ENCODE data around the gene C1QB. TPM values are rescaled to one million over a fixed set of nuclear protein-coding genes. Genes with fewer than 3 reads are reported as not detected.

The C1QB gene
- polyA plus RNA-seq, 1 of the 3 experiments (the other 2 are of a cell fraction), result not detected

GRCh38 chr1:22699681-22700520 is 46.9 kb downstream of the C1QB start:
- DNase-seq, result no peak
- Histone ChIP-seq H3K4me2 (no peak overlapping the region), H3K9me2 (no peaks in the 10 kb centered on the region), H4K20me1 (ENCODE audit: insufficient read depth) (no peaks in the 10 kb centered on the region), H3K36me3 (replicated peaks in 1 of 2; ENCODE audit: control insufficient read depth in 1 of 2, insufficient read depth in 2 of 2, low read length in 1 of 2) (no peaks in the 10 kb centered on the region), H3K27ac (ENCODE audit: low read depth in 2 of 2, low read length in 1 of 2) (no peak overlapping the region), H3K27me3 (ENCODE audit: insufficient read depth) (no peaks in the 10 kb centered on the region), H3K79me2 (ENCODE audit: insufficient read depth) (no peaks in the 10 kb centered on the region), H3K4me1 (ENCODE audit: control insufficient read depth in 1 of 2, insufficient read depth in 2 of 2, low read depth in 1 of 2, low read length in 1 of 2) (peaks cover 2% of the 10 kb centered on the region in 2 experiments; a peak in 2 of 4 replicates), H2AFZ (ENCODE audit: low read depth) (no peak overlapping the region), H3F3A (replicated peaks; ENCODE audit: insufficient read depth) (peaks cover under 1% of the 10 kb centered on the region), H3K4me3 (ENCODE audit: low read depth in 2 of 2, low read length in 1 of 2) (no peak overlapping the region), H3K9me3 (no peaks in the 10 kb centered on the region), H3K9ac (no peak overlapping the region)
- TF ChIP-seq CHD2 (IDR thresholded peaks at IDR 0.05; ENCODE audit: low read length, partially characterized antibody), result no peak
- TF ChIP-seq RFX5 (IDR thresholded peaks at IDR 0.05; ENCODE audit: low read length), result no peak
- no peak for TF ChIP-seq YY1 (IDR thresholded peaks at IDR 0.05; ENCODE audit: low read depth)
- TF ChIP-seq GATA2 (CRISPR knock-in tag; IDR thresholded peaks at IDR 0.05), result no peak
- no peak for TF ChIP-seq IRF3 (IDR thresholded peaks at IDR 0.05; ENCODE audit: low read depth, low read length)
- no peak for TF ChIP-seq CTCF (IDR thresholded peaks at IDR 0.05)
- no peak for TF ChIP-seq TCF12 (IDR thresholded peaks at IDR 0.05)
- TF ChIP-seq TEAD4 (IDR thresholded peaks at IDR 0.05; ENCODE audit: borderline replicate concordance, insufficient read depth), result no peak
- 92% methylated on average over 14 of the region's 14 CpGs for WGBS (ENCODE audit: low lambda C conversion rate)
- CTCF ChIA-PET, result interaction anchor here (0.9 to 2.3 kb wide), 7 partner anchors 8 to 230 kb away, joined by 3 to 11 read pairs (median 3); no protein-coding TSS in a partner anchor
- POLR2A ChIA-PET, result no interaction called here

GRCh38 chr1:22702296-22703085 is 49.5 kb downstream of the C1QB start:
- H4K20me1 ChIP-seq (ENCODE audit: insufficient read depth), result no peaks in the 10 kb centered on the region
- ChIA-PET POLR2A (no interaction called here), CTCF (interaction anchor here (1.0 to 8.5 kb wide), 17 partner anchors 11 to 262 kb away, joined by 3 to 166 read pairs (median 15); no protein-coding TSS in a partner anchor)
- H3K4me1 ChIP-seq (ENCODE audit: control insufficient read depth in 1 of 2, insufficient read depth in 2 of 2, low read depth in 1 of 2, low read length in 1 of 2), result peaks cover 2% of the 10 kb centered on the region in 2 experiments; a peak in 2 of 4 replicates
- H3K9me3 ChIP-seq, result no peaks in the 10 kb centered on the region
- H3K9me2 ChIP-seq, result no peaks in the 10 kb centered on the region
- 84% methylated on average over 11 of the region's 12 CpGs for WGBS (ENCODE audit: low lambda C conversion rate)
- no peak for DNase-seq
- H3K4me2 ChIP-seq, result no peak overlapping the region
- H3K27ac ChIP-seq (ENCODE audit: low read depth in 2 of 2, low read length in 1 of 2), result no peak overlapping the region
- H3K9ac ChIP-seq, result no peak overlapping the region
- no peaks in the 10 kb centered on the region for H3K27me3 ChIP-seq (ENCODE audit: insufficient read depth)
- peaks cover 8% of the 10 kb centered on the region for H3F3A ChIP-seq (replicated peaks; ENCODE audit: insufficient read depth)
- H3K79me2 ChIP-seq (ENCODE audit: insufficient read depth), result no peaks in the 10 kb centered on the region
- peak overlapping the region; percentile 26 for H2AFZ ChIP-seq (ENCODE audit: low read depth)
- no peaks in the 10 kb centered on the region for H3K36me3 ChIP-seq (replicated peaks in 1 of 2; ENCODE audit: control insufficient read depth in 1 of 2, insufficient read depth in 2 of 2, low read length in 1 of 2)
- no peak overlapping the region for H3K4me3 ChIP-seq (ENCODE audit: low read depth in 2 of 2, low read length in 1 of 2)
- TF ChIP-seq USF1 (IDR thresholded peaks at IDR 0.05; ENCODE audit: borderline replicate concordance, low read depth) (no peak), PBX3 (IDR thresholded peaks at IDR 0.05) (no peak), CHD2 (IDR thresholded peaks at IDR 0.05; ENCODE audit: low read length, partially characterized antibody) (no peak), CTCF (IDR thresholded peaks at IDR 0.05) (no peak), SIN3A (IDR thresholded peaks at IDR 0.05; ENCODE audit: borderline replicate concordance, low read depth, low read length) (no peak), RCOR1 (IDR thresholded peaks at IDR 0.05; ENCODE audit: low read length) (no peak), NFIC (IDR thresholded peaks at IDR 0.05; ENCODE audit: borderline replicate concordance) (no peak), JUND (IDR thresholded peaks at IDR 0.05) (no peak), GATA2 (CRISPR knock-in tag; IDR thresholded peaks at IDR 0.05) (no peak)

Data from SK-N-SH (cell line).